Activated CD4-positive, CD25-positive, alpha-beta regulatory T cell treated with anti-CD3 and anti-CD28 coated beads, Interleukin-2, amount 50 U/mL, for 24 hours (primary cell): ENCODE measurements around the gene MAMSTR.
"Not testable (repeated sequence)": the region's sequence is repeated elsewhere in the genome, so short reads cannot be mapped to it uniquely, and the experiment has no call there.

Source experiments
- ATAC-seq, 2 donors: fragments of 150-1000 bp; cut with Tn5 transposase; one replicate each; pipeline ENCODE4 v1.10.0; 2021; ENCODE audit warnings: mild to moderate bottlenecking in 1 of 2, moderate library complexity in 1 of 2

The MAMSTR gene, protein sequence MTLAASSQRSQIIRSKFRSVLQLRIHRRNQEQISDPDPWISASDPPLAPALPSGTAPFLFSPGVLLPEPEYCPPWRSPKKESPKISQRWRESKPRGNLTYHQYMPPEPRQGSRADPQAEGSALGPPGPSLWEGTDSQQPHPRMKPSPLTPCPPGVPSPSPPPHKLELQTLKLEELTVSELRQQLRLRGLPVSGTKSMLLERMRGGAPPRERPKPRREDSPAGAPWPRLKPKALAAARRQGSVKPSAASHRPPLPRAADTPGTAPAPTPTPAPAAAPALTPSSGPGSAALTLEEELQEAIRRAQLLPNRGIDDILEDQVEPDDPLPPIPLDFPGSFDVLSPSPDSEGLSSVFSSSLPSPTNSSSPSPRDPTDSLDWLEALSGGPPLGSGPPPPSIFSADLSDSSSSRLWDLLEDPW

GRCh38 chr19:48719263-48720171 is at the start of gene MAMSTR:
Gene MAMSTR (minus strand): TSS chr19:48719725. CDS start chr19:48719031, 694 bp downstream.
- ATAC-seq, result no peak

DNA sequence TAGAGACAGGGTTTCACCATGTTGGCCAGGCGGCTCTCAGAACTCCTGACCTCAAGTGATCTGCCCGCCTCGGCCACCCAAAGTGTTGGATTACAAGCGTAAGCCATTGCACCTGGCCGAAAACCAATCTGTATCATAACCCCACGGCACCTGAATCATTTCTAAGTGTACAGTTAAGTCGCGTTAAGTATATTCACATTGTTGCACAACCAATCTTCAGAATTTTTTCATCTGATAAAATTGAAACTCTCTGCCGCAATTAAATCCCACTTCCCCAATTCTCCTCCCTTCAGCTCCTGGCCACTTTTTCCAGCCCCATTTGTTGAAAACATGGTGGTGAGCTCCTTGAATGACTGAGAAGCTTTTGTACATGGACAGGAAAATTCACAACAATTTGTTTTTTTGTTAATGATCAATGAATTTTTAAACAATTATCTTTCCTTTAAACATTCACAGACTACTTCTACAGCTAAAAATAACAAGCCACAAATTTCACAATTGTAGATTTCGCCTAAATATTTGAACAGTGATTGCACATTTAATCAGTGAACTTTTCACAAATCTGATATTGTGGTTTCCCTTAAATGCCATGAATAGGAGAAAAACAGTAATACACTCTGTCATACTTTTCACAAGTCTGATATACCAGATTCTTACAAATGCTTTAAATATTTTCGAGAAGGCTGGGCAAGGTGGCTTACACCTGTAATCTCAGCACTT is 49.6 kb upstream of the MAMSTR start:
- ATAC-seq, result no peak

DNA sequence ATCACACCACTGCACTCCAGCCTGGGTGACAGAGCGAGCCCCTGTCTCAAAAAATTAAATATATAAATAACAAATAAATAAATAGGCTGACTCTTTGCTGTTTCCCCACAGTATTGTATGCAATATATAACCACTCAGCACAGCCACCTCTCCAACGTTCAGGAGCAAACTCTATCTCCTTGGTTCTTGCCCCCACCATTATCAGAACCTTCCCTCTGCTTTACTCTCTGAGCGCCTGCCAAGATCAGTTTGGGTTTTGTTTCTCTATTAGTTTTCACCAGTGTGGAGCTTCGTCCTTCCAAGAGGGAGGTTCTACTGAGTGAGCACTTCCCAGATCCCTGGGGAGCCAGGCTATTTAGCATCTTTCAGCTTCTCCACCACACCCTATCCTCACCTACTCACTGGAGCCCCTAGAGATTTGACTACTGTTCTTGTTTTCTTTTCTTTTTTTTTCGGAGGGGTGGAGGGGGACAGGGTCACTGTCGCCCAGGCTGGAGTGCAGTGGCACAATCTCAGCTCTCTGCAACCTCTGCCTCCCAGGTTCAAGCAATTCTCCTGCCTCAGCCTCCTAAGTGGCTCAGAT is 48.7 kb upstream of the MAMSTR start:
- ATAC-seq, result not testable (repeated sequence)

DNA sequence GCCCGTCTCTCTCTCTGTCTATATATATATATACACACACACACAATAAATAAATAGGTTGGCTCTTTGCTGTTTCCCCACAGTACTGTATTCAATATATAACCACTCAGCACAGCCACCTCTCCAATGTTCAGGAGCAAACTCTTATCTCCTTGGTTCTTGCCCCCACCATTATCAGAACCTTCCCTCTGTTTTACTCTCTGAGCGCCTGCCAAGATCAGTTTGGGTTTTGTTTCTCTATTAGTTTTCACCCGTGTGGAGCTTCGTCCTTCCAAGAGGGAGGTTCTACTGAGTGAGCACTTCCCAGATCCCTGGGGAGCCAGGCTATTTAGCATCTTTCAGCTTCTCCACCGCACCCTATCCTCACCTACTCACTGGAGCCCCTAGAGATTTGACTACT is 46.3 kb upstream of the MAMSTR start:
- not testable (repeated sequence) for ATAC-seq

- no peak for ATAC-seq
These were observed 41.1 kb upstream of the MAMSTR start for GRCh38 chr19:48760504-48761205.

- no peak for ATAC-seq
These were observed 38.2 kb upstream of the MAMSTR start for GRCh38 chr19:48757741-48758144.

DNA sequence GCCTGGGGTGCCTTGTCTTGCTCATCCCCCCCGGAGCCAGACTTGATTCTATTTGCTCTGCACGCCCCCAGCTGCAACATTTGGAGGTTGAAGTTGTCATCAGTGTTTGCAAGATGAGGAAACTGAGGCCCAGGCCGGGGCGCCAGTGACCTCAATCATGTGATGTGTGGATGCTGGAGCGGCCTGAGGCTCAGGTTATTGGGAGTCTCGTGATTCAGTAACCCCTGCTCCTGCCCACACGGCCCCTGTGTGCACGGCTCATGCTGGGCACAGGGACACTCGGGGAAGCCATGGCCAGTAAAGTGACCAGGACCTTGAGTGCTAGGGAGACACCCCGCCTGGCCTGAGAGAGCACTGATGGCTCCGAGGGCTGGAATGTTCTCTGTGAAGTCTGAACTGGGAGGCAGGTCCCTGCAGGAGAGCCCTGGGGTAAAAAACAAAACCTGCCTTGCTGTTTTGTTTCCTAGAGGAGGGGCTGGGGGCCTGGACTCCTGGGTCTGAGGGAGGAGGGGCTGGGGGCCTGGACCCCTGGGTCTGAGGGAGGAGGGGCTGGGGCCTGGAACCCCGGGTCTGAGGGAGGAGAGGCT is 37.7 kb upstream of the MAMSTR start:
- no peak for ATAC-seq

- ATAC-seq, result no peak
These were observed 37.2 kb upstream of the MAMSTR start for GRCh38 chr19:48756686-48757085.

GRCh38 chr19:48756212-48756611 is 36.7 kb upstream of the MAMSTR start:
- no peak for ATAC-seq

- ATAC-seq, result no peak
These were observed 36.3 kb upstream of the MAMSTR start for GRCh38 chr19:48755787-48756186.

- no peak for ATAC-seq
These were observed 35.6 kb upstream of the MAMSTR start, which contains the start of gene FGF21 for GRCh38 chr19:48755084-48755641. Gene FGF21 (plus strand): TSS chr19:48755524. CDS start chr19:48756237, 713 bp downstream.

DNA sequence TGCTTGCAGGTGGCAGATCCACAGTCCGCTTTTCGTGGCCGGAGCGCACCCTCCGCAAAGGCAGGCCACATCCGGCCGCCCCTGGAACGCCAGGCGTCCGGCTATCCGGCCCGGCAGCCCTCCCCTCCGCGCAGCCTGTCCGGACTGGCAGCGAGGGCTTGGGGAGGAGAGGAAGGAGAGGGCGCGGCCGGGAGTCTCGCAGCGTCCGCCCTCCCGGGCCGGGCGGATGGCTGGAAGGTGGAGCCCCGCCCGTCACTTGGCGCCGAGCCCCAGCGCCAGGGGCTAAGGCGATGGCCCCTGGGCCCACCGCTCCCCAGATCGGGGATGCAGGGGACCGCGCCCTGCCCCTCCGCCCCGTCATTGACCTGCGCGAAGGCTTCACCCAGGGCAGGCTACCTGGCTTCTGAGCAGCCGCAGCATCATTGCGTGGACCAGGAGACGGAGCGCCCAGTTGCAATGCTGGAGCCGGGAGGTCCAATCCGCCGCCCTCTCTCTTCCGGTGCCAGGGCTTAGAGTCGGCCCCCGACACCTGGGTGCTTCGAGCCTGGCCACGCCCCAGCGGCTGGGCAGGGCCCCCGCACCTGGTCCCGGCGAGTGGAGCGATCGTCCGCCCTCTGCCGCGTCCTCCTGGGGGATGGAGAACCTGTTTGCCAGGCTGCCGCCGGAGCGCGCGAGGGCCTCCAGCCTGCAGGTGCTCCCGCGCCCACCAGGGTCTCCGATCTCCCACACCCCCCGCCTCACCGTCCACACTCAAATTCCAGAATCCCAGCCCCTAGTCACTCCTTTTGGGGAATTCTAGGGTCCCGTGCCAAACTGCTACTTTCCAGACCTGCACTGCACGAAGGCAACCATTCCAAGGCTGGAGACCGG is 33.2 kb upstream of the MAMSTR start, which contains the start of gene FUT1:
FUT1 (minus strand) TSS at position 146 of the 870 bp plus-strand sequence. CDS start 1,360 bp downstream, outside the sequence.
- ATAC-seq, result peak; percentile 48 to 63

GRCh38 chr19:48751845-48752495 is 32.4 kb upstream of the MAMSTR start:
- no peak for ATAC-seq

DNA sequence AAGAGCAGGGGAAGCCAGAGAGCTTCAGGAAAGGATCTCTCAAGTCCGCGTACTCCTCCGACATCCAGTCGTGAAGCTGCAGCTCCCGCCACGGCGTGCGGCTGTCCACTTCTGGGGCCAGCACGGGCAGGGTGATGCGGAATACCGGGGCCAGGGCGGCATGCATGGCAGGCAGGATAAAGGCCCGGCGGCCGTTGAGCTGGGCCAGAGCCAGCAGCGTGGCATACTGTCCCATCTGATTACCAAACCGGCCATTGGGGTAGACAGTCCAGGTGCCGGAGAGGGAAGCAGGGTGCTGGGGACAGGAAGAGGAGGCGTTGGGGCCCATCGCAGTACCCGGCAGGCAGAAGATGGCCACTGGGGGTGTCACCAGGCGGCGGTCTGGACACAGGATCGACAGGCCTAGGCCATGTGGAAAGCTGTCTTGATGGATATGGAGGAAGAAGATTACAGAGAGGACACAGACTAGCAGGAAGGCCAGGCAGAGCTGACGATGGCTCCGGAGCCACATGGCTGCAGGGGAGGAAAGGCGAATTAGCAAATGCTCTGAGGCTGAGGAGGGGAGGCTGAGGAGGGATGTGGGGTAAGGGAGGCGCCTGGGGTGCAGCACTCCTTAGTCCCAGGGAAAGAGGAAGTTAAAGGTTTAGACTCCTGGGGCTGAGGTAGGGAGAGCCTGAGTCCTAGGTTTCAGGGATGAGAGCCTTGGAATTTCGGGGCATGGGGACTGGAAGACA is 31.4 kb upstream of the MAMSTR start:
- no peak for ATAC-seq

DNA sequence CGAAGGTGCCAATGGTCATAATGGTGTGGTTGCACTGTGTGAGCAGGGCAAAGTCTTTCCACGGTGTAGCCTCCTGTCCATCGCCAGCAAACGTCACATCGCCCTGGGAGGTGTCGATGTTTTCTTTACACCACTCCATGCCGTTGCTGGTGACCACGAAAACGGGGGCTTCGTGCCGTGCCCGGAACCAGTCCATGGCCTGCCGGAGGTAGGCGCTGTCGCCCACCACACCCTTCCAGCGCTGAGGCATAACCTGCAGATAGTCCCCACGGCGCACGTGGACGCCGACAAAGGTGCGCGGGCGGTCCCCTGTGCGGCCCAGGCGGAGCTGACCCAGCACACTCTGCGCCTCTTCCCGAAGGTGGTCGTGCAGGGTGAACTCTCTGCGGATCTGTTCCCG is 30.8 kb upstream of the MAMSTR start:
- no peak for ATAC-seq

DNA sequence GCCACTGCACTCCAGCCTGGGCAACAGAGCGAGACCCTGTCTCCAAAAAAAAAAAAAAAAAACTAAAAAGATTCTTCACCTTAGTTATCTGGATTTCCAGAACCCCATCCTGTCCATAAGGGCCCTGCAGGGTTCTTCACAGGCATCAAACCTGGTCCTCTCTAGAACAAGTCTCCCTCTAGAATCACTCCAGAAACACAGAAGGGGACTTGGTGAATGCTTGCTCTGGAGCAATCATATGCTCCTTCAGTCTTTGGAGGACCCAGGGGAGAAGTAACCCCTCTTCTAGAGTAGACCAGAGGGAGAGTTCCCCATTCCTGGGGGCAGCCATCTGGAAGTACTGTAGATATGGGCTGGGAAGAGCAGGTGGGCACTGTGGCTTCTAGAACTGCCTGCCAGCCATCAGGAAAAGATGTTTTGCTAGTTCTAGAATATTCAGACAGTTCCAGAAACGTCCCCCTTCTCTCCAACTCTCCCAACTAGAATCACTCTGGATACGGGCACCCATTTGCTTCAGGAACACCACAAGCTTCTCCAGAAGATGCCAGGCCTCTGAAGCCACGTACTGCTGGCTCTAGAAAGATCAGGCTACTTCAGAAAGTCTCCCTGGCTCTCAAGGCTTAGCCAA is 30.2 kb upstream of the MAMSTR start:
- no peak for ATAC-seq

- ATAC-seq, result peak; percentile 69 to 73
These were observed 27.4 kb upstream of the MAMSTR start, which contains the start of gene IZUMO1 for GRCh38 chr19:48746738-48747575. Gene IZUMO1 (minus strand): TSS chr19:48746909. CDS start chr19:48745859, 1,050 bp downstream.
